DMS53 (cell line): ENCODE data around the gene KRT6A.
A peak's percentile ranks its signal among the peaks of the same experiment; 100 is the strongest.

Experiments used
- DNase-seq: peaks from one replicate; lab custom pipeline; 2025; lab: John Stamatoyannopoulos, UW

KRT6A gene

GRCh38 chr12:52524898-52525591 is 32.0 kb upstream of the KRT6A start:
- DNase-seq: no peak

GRCh38 chr12:52524241-52524897 is 31.3 kb upstream of the KRT6A start:
- DNase-seq: no peak

GRCh38 chr12:52523824-52524223 is 30.8 kb upstream of the KRT6A start:
- DNase-seq: no peak

GRCh38 chr12:52522346-52523011 is 29.4 kb upstream of the KRT6A start:
- no peak for DNase-seq

GRCh38 chr12:52521568-52522266 is 28.7 kb upstream of the KRT6A start:
- DNase-seq: no peak

- DNase-seq: peak; percentile 16
These were observed 28.1 kb upstream of the KRT6A start for GRCh38 chr12:52521175-52521567.

GRCh38 chr12:52519826-52520662 is 27.0 kb upstream of the KRT6A start, which contains the start of gene KRT5:
Gene KRT5, minus strand, starts transcription at chr12:52520394. Its CDS starts 98 bp downstream, at chr12:52520296.
- DNase-seq: no peak

GRCh38 chr12:52519387-52519703 is 26.3 kb upstream of the KRT6A start:
- no peak for DNase-seq

GRCh38 chr12:52518574-52519386 is 25.7 kb upstream of the KRT6A start:
- DNase-seq: no peak

- DNase-seq: no peak
These were observed 24.8 kb upstream of the KRT6A start for GRCh38 chr12:52517888-52518287.

GRCh38 chr12:52517005-52517835 is 24.2 kb upstream of the KRT6A start:
- DNase-seq: no peak

GRCh38 chr12:52515927-52516831 is 23.1 kb upstream of the KRT6A start:
- DNase-seq: no peak

GRCh38 chr12:52515319-52515646 is 22.2 kb upstream of the KRT6A start:
- DNase-seq: no peak

- DNase-seq: no peak
These were observed 21.6 kb upstream of the KRT6A start for GRCh38 chr12:52514471-52515318.

GRCh38 chr12:52513736-52514135 is 20.7 kb upstream of the KRT6A start:
- no peak for DNase-seq

- no peak for DNase-seq
These were observed 15.2 kb upstream of the KRT6A start for GRCh38 chr12:52508211-52508610.

GRCh38 chr12:52506858-52507715 is 14.0 kb upstream of the KRT6A start:
- peak; percentile 43 for DNase-seq
